GM12872 (cell line): ENCODE results near the gene PIK3R1.

Experiments
- CTCF ChIP-seq: IDR thresholded peaks from 3 replicates; pipeline ENCODE4 v1.5.1; 2011; ENCODE audit warnings: low read depth, mild to moderate bottlenecking, low read length, moderate library complexity; ENCODE audit not compliant: insufficient read depth

Gene PIK3R1

GRCh38 chr5:68222824-68223354 lies 7.3 kb downstream of the PIK3R1 start:
- no peak for TF ChIP-seq CTCF

- no peak for TF ChIP-seq CTCF
Observed at GRCh38 chr5:68223904-68224303, 8.3 kb downstream of the PIK3R1 start.

GRCh38 chr5:68224509-68225187 lies 9.1 kb downstream of the PIK3R1 start:
- no peak for TF ChIP-seq CTCF

- no peak for TF ChIP-seq CTCF
Observed at GRCh38 chr5:68225188-68225910, 9.8 kb downstream of the PIK3R1 start.

GRCh38 chr5:68225911-68226545 lies 10.5 kb downstream of the PIK3R1 start:
- no peak for TF ChIP-seq CTCF

- no peak for TF ChIP-seq CTCF
Observed at GRCh38 chr5:68226546-68227073, 11.1 kb downstream of the PIK3R1 start.

GRCh38 chr5:68227532-68228160 lies 12.1 kb downstream of the PIK3R1 start:
- TF ChIP-seq CTCF, result no peak
